Smooth muscle cell (in vitro differentiated cells): ENCODE measurements around the gene TNFAIP2. TPM values are rescaled to one million over a fixed set of nuclear protein-coding genes. Genes with fewer than 3 reads are reported as not detected.
A peak's percentile ranks its signal among the peaks of the same experiment; 100 is the strongest.

Experiments
- DNase-seq: peaks from one replicate; lab custom pipeline; 2025; ENCODE audit not compliant: unreplicated experiment; lab: John Stamatoyannopoulos, UW
- H2AFZ ChIP-seq: fragments of 200-600 bp; sonication (generic); 2 replicates; pipeline ENCODE4 v1.6.0; 2016; ENCODE audit warnings: antibody characterized with exemption, low read depth, mild to moderate bottlenecking
- H3F3A ChIP-seq: fragments of 200-600 bp; sonication (generic); 2 replicates; pipeline ENCODE4 v1.6.0; 2017; ENCODE audit warnings: antibody characterized with exemption, low read depth
- H3K27ac ChIP-seq: fragments of 200-600 bp; sonication (generic); 2 replicates; pipeline ENCODE4 v1.5.1; 2016; ENCODE audit warnings: low read depth, mild to moderate bottlenecking
- H3K27me3 ChIP-seq: fragments of 200-600 bp; sonication (generic); 2 replicates; pipeline ENCODE4 v1.6.1; 2016; ENCODE audit warnings: low read depth, mild to moderate bottlenecking
- H3K36me3 ChIP-seq: fragments of 200-600 bp; sonication (generic); 2 replicates; pipeline ENCODE4 v1.5.1; 2016; ENCODE audit warnings: low read depth
- H3K4me1 ChIP-seq: fragments of 200-600 bp; sonication (generic); 2 replicates; pipeline ENCODE4 v1.5.1; 2016; ENCODE audit warnings: low read depth
- H3K4me2 ChIP-seq: fragments of 200-600 bp; sonication (generic); 2 replicates; pipeline ENCODE4 v1.6.0; 2016; ENCODE audit warnings: mild to moderate bottlenecking
- H3K4me3 ChIP-seq: fragments of 200-600 bp; sonication (generic); 2 replicates; pipeline ENCODE4 v1.5.1; 2016; ENCODE audit warnings: mild to moderate bottlenecking
- H3K79me2 ChIP-seq: fragments of 200-600 bp; sonication (generic); 2 replicates; pipeline ENCODE4 v1.6.0; 2016; ENCODE audit warnings: low read depth, mild to moderate bottlenecking
- H3K9ac ChIP-seq: fragments of 200-600 bp; sonication (generic); 2 replicates; pipeline ENCODE4 v1.6.0; 2016; ENCODE audit warnings: low read depth
- H3K9me3 ChIP-seq: fragments of 200-600 bp; sonication (generic); replicated peaks from 2 replicates; pipeline ENCODE4 v1.5.1; 2016; ENCODE audit warnings: low read depth
- H4K20me1 ChIP-seq: fragments of 200-600 bp; sonication (generic); 2 replicates; pipeline ENCODE4 v1.6.0; 2016; ENCODE audit warnings: low read depth
- CTCF ChIP-seq: fragments of 200-600 bp; sonication (generic); IDR thresholded peaks from 2 replicates; pipeline ENCODE4 v1.5.1; 2017; ENCODE audit warnings: borderline replicate concordance, mild to moderate bottlenecking, antibody characterized with exemption; ENCODE audit not compliant: insufficient read depth, poor library complexity, severe bottlenecking
- WGBS: methylation state at CpG from one replicate; pipeline ENCODE4 v1.1.7; 2016; ENCODE audit warnings: low lambda C conversion rate; 5-methylcytosine and 5-hydroxymethylcytosine counted together
- polyA plus RNA-seq: library from polyadenylated mRNA; unstranded; fragments of >200 nt; fragmentation: Nextera tagmentation; extraction: Ambion mirVana; gene quantifications from 2 replicates; pipeline ENCODE4 v1.2.1, GENCODE V29; 2016
- total RNA-seq: library from RNA; depleted of rRNA; stranded (reverse); fragments of >200 nt; gene quantifications from 2 replicates; pipeline ENCODE4 v1.2.3, GENCODE V29; 2014

TNFAIP2 gene
- total and polyA plus RNA-seq, 2 experiments from 2014 or later: 35.7 to 76.5 TPM

- WGBS: 33% methylated on average over 4 of the region's 4 CpGs
- H3K9ac ChIP-seq: no peak overlapping the region
- no peak for DNase-seq
- no peaks in the 10 kb centered on the region for H3K27me3 ChIP-seq
- TF ChIP-seq CTCF: no peak
- no peaks in the 10 kb centered on the region for H3K9me3 ChIP-seq
- peak overlapping the region; percentile 4 for H3K27ac ChIP-seq
- H3K79me2 ChIP-seq: no peaks in the 10 kb centered on the region
- H3F3A ChIP-seq: peaks cover 7% of the 10 kb centered on the region
- H3K4me2 ChIP-seq: no peak overlapping the region
- H3K36me3 ChIP-seq: no peaks in the 10 kb centered on the region
- H3K4me1 ChIP-seq: peaks cover 9% of the 10 kb centered on the region
- H2AFZ ChIP-seq: no peak overlapping the region
- no peak overlapping the region for H3K4me3 ChIP-seq
- no peaks in the 10 kb centered on the region for H4K20me1 ChIP-seq
Observed at GRCh38 chr14:103144085-103144484, 20.8 kb downstream of the TNFAIP2 start.

DNA sequence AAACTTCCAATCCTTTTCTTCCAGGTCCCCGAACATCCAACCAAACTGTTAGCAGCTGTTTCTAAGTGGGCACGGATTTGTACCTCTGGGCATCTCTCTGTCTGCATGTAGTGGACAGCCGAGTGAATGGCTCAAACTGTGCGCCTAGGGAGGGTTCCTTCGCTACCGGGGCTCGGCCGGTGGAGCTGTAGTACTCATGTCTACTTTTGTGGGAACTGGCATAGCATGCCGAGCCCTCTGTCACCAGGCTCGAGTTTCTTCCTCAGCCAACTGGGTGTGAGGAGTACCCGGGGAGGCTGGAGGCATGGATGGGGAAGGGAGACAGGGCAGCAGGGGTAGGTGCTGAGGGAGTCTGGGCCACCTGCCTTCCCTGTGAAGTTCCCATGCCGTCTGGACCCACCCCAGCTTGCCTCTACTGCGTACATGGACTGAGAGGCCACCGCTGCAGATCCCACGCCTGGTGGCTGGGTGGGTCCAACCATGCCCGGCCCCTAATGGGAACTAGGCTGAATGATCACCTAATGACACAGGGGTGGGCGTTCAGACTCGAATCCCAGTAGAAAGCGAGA, 23.0 kb downstream of the TNFAIP2 start:
- Histone ChIP-seq H3F3A (no peaks in the 10 kb centered on the region), H3K4me1 (no peaks in the 10 kb centered on the region), H3K4me3 (no peak overlapping the region), H3K4me2 (no peak overlapping the region), H3K36me3 (no peaks in the 10 kb centered on the region), H3K9ac (no peak overlapping the region), H3K79me2 (no peaks in the 10 kb centered on the region), H3K9me3 (no peaks in the 10 kb centered on the region), H4K20me1 (no peaks in the 10 kb centered on the region), H3K27ac (no peak overlapping the region), H2AFZ (no peak overlapping the region), H3K27me3 (no peaks in the 10 kb centered on the region)
- DNase-seq: no peak
- WGBS: 85% methylated on average over 19 of the region's 19 CpGs
- no peak for TF ChIP-seq CTCF

- Histone ChIP-seq H3K27ac (no peak overlapping the region), H3K27me3 (no peaks in the 10 kb centered on the region), H3K4me3 (no peak overlapping the region), H3K9ac (no peak overlapping the region), H3K36me3 (no peaks in the 10 kb centered on the region), H3K4me2 (no peak overlapping the region), H4K20me1 (no peaks in the 10 kb centered on the region), H3K9me3 (no peaks in the 10 kb centered on the region), H3K79me2 (no peaks in the 10 kb centered on the region), H2AFZ (no peak overlapping the region), H3K4me1 (no peaks in the 10 kb centered on the region), H3F3A (no peaks in the 10 kb centered on the region)
- WGBS: 88% methylated on average over 10 of the region's 10 CpGs
- no peak for TF ChIP-seq CTCF
- no peak for DNase-seq
Observed at GRCh38 chr14:103149351-103150237, 26.3 kb downstream of the TNFAIP2 start.
